Inflammatory macrophage treated with lipopolysaccharide for 1 hour (primary cell): ENCODE measurements around the gene USP13.
A peak's percentile ranks its signal among the peaks of the same experiment; 100 is the strongest.

Experiments
- DNase-seq, 2 donors: peaks; one replicate each; pipeline ENCODE4 v3.0.0-alpha.2; 2020 to 2022

USP13 gene

GRCh38 chr3:179700716-179701115, 47.9 kb downstream of the USP13 start:
- no peak for DNase-seq

GRCh38 chr3:179701176-179701827, 48.5 kb downstream of the USP13 start:
- DNase-seq: no peak

GRCh38 chr3:179702271-179702947, 49.6 kb downstream of the USP13 start:
- DNase-seq: no peak

GRCh38 chr3:179703816-179704215, 51.0 kb downstream of the USP13 start:
- no peak for DNase-seq

GRCh38 chr3:179706233-179706632, 53.4 kb downstream of the USP13 start:
- DNase-seq: no peak

GRCh38 chr3:179710079-179710478, 57.2 kb downstream of the USP13 start:
- no peak for DNase-seq

GRCh38 chr3:179713643-179714090, 60.8 kb downstream of the USP13 start:
- no peak for DNase-seq

GRCh38 chr3:179715582-179715981, 62.7 kb downstream of the USP13 start:
- DNase-seq: no peak

- no peak for DNase-seq
Observed at GRCh38 chr3:179716226-179716625, 63.4 kb downstream of the USP13 start.

- no peak for DNase-seq
Observed at GRCh38 chr3:179716811-179717210, 64.0 kb downstream of the USP13 start.

GRCh38 chr3:179717219-179717618, 64.4 kb downstream of the USP13 start:
- no peak for DNase-seq

- DNase-seq: no peak
Observed at GRCh38 chr3:179719048-179719734, 66.4 kb downstream of the USP13 start.

GRCh38 chr3:179720196-179720595, 67.4 kb downstream of the USP13 start:
- no peak for DNase-seq

- no peak for DNase-seq
Observed at GRCh38 chr3:179723617-179724016, 70.8 kb downstream of the USP13 start.

- peak; percentile 31 to 54 for DNase-seq
Observed at GRCh38 chr3:179726075-179726699, 73.3 kb downstream of the USP13 start.

GRCh38 chr3:179729086-179729485, 76.2 kb downstream of the USP13 start:
- DNase-seq: no peak

- DNase-seq: no peak
Observed at GRCh38 chr3:179729981-179730380, 77.1 kb downstream of the USP13 start.

- DNase-seq: no peak
Observed at GRCh38 chr3:179730506-179730905, 77.7 kb downstream of the USP13 start.

- no peak for DNase-seq
Observed at GRCh38 chr3:179731544-179731943, 78.7 kb downstream of the USP13 start.

GRCh38 chr3:179732661-179733348, 80.0 kb downstream of the USP13 start:
- no peak for DNase-seq

- DNase-seq: no peak
Observed at GRCh38 chr3:179733797-179734196, 81.0 kb downstream of the USP13 start.

GRCh38 chr3:179734497-179735281, 81.8 kb downstream of the USP13 start:
- DNase-seq: no peak
